WERI-Rb-1 (cell line): ENCODE data around the gene JADE1.

ENCODE experiments used
- DNase-seq: peaks from one replicate; pipeline ENCODE4 v3.0.0-alpha.2; 2020
- H3K27ac ChIP-seq: fragments of 250-450 bp; sonication (Bioruptor Pico); 2 replicates; pipeline ENCODE4 v1.5.1; 2020; ENCODE audit warnings: mild to moderate bottlenecking, moderate library complexity
- H3K27me3 ChIP-seq: fragments of 250-450 bp; sonication (Bioruptor Pico); 2 replicates; pipeline ENCODE4 v1.5.1; 2021; ENCODE audit warnings: mild to moderate bottlenecking, low read depth, moderate library complexity; ENCODE audit not compliant: insufficient read depth, severe bottlenecking
- H3K36me3 ChIP-seq: fragments of 250-450 bp; sonication (Bioruptor Pico); 2 replicates; pipeline ENCODE4 v1.5.1; 2020; ENCODE audit warnings: mild to moderate bottlenecking, moderate library complexity
- H3K4me3 ChIP-seq: 2 replicates; pipeline ENCODE4 v1.5.1; 2011; ENCODE audit warnings: low read depth, mild to moderate bottlenecking, control low read depth, low read length
- H3K9me3 ChIP-seq: fragments of 250-450 bp; sonication (Bioruptor Pico); 2 replicates; pipeline ENCODE4 v1.5.1; 2021; ENCODE audit warnings: mild to moderate bottlenecking, moderate library complexity; ENCODE audit not compliant: severe bottlenecking
- TF ChIP-seq, protein P1 (sequence below): IDR thresholded peaks from 2 replicates; pipeline ENCODE4 v1.5.1; 2011; ENCODE audit warnings: low read depth, mild to moderate bottlenecking, control low read depth, inconsistent platforms, low read length

JADE1 gene

DNA sequence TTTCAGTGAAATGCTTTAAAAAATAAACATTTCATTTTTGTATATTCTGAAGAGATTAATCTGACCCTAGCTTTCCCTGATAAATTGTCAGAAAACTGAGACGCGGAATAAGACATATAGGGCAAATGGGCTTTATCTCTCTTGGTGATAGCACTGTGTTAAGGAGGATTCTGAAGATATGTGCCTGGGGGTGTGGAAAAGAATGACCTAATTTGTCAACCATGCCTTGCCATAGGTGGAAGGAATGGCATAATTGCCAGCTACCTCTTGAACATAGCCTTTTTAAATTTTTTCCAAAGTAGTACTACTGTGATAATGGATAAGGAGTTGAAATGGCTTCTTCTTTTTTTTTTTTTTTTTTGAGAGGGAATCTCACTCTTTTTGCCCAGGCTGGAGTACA is 11.7 kb downstream of the JADE1 start:
- TF ChIP-seq, protein P1, sequence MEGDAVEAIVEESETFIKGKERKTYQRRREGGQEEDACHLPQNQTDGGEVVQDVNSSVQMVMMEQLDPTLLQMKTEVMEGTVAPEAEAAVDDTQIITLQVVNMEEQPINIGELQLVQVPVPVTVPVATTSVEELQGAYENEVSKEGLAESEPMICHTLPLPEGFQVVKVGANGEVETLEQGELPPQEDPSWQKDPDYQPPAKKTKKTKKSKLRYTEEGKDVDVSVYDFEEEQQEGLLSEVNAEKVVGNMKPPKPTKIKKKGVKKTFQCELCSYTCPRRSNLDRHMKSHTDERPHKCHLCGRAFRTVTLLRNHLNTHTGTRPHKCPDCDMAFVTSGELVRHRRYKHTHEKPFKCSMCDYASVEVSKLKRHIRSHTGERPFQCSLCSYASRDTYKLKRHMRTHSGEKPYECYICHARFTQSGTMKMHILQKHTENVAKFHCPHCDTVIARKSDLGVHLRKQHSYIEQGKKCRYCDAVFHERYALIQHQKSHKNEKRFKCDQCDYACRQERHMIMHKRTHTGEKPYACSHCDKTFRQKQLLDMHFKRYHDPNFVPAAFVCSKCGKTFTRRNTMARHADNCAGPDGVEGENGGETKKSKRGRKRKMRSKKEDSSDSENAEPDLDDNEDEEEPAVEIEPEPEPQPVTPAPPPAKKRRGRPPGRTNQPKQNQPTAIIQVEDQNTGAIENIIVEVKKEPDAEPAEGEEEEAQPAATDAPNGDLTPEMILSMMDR, result no peak
- Histone ChIP-seq H3K4me3 (no peak overlapping the region), H3K36me3 (peaks cover 14% of the 10 kb centered on the region), H3K27ac (no peak overlapping the region), H3K27me3 (no peaks in the 10 kb centered on the region), H3K9me3 (no peaks in the 10 kb centered on the region)
- DNase-seq, result no peak

DNA sequence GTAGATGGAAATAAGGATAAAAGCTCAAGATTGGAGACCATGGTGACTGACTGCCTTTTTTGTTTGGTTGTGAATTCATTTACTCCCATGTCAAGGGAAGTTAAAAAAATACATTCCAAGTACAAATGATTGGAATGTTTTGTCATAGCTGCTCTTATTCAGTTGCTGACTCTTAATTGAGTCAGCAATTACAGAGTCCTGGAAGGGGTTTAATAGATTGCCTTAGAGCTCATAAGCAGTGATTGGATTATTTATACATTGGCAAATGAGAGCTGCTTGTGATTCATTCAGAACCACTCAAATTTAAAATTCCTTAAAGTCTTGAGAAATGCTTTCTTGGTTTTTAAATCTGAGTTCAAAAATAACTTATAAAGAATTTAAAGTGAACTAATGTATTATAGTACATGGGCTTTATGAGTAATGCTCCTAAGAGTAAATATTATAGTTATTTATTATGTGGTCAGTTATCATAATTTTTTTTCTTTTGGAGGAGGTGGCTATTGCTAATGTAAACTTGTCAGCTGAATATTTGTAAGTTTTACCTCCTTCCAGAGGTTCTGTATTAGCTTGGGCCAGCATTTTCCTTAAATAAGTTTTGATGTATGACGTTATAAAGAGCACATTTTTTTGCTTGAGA is 13.6 kb downstream of the JADE1 start:
- no peaks in the 10 kb centered on the region for H3K27me3 ChIP-seq
- DNase-seq, result no peak
- H3K27ac ChIP-seq, result no peak overlapping the region
- H3K36me3 ChIP-seq, result peaks cover 2% of the 10 kb centered on the region
- H3K4me3 ChIP-seq, result no peak overlapping the region
- TF ChIP-seq, protein P1, result no peak
- no peaks in the 10 kb centered on the region for H3K9me3 ChIP-seq

DNA sequence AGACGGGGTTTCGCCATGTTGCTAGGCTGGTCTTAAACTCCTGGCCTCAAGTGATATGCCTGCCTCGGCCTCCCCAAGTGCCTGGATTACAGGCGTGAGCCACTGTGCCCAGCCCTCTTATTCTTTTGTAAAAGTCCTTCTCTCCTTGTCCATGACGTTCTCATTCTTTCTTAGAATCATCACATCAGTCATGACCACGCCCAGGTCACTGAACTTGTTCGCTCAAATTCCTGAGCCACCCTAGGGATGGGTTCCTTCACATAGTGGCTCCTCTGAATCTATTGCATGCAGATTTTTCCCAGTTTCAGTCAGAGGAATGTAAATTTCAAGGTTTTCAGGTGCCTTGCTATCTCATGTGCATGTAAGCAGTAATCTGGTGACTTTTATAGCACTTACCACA is 15.7 kb downstream of the JADE1 start:
- Histone ChIP-seq H3K9me3 (no peaks in the 10 kb centered on the region), H3K4me3 (no peak overlapping the region), H3K27ac (no peak overlapping the region), H3K27me3 (no peaks in the 10 kb centered on the region), H3K36me3 (peaks cover 7% of the 10 kb centered on the region)
- no peak for DNase-seq
- TF ChIP-seq, protein P1, result no peak

DNA sequence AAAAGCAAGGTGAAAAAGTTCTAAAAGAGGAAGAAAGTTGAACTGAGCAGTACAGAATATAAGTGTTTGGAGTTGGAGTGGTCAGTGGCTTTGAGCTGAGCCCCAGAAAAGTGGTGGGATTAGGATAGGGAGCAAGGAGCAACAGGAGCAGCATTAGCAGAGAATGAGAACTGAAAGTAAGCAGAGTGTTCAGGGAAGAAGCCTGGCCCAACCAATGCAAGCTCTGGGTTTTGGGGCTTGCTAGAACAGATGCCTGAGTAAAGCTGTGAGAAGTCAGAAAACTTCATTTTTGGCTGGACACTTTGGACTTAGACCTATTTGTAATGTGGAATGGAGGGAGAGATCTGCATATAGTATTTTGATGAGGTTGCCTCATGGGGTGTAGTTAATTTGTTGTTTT is 17.8 kb downstream of the JADE1 start:
- Histone ChIP-seq H3K27me3 (no peaks in the 10 kb centered on the region), H3K9me3 (no peaks in the 10 kb centered on the region), H3K27ac (no peak overlapping the region), H3K4me3 (no peak overlapping the region), H3K36me3 (peaks cover 26% of the 10 kb centered on the region)
- TF ChIP-seq, protein P1, result no peak
- DNase-seq, result no peak

DNA sequence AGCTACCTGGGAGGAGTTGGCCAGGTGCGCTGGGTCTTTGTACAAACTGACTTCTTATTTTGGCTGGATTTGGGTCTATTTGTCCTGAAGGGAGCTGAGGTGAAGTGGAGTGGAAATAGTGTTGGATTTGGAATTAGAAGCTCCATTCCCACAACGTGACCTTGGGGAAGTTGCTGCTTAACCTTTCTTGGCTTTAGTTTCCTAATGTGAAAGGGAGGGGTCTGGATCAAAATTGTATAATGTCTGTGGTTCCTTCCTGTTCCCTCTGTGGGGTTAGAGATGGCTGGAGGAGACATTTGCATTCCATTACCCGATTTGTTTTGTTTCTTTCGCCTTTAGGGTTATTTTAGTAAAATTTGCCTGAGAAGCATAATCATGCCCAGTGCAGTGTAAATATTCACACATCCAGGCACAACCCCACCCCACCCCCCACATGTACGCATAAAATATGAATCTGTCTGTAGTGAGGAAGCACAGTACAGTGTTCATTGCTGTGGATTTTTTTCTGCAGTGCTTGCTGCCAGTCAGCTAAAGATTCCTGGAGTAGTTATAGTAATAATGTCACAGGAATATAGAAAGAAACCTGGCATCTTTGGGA is 21.5 kb downstream of the JADE1 start:
- TF ChIP-seq, protein P1, result no peak
- H3K36me3 ChIP-seq, result peaks cover 58% of the 10 kb centered on the region
- no peak overlapping the region for H3K27ac ChIP-seq
- no peaks in the 10 kb centered on the region for H3K27me3 ChIP-seq
- no peaks in the 10 kb centered on the region for H3K9me3 ChIP-seq
- H3K4me3 ChIP-seq, result no peak overlapping the region
- no peak for DNase-seq
